HAP-1 (cell line): ENCODE results near the gene SLC6A6.

Experiments
- DNase-seq, 2 experiments: peaks; one replicate each; pipeline ENCODE4 v3.0.0-alpha.2; 2016 to 2020; ENCODE audit warnings: low spot score in 2 of 2
- H3K27me3 ChIP-seq: fragments of 250-450 bp; sonication (Bioruptor Pico); 2 replicates; pipeline ENCODE4 v1.5.1; 2020; ENCODE audit warnings: low read depth, mild to moderate bottlenecking, moderate library complexity
- H3K36me3 ChIP-seq: fragments of 250-450 bp; sonication (Bioruptor Pico); replicated peaks from 2 replicates; pipeline ENCODE4 v1.5.1; 2020; ENCODE audit warnings: mild to moderate bottlenecking
- H3K4me1 ChIP-seq: fragments of 250-450 bp; sonication (Bioruptor Pico); 2 replicates; pipeline ENCODE4 v1.5.1; 2020; ENCODE audit warnings: mild to moderate bottlenecking
- H3K4me3 ChIP-seq: fragments of 250-450 bp; sonication (Bioruptor Pico); 2 replicates; pipeline ENCODE4 v1.5.1; 2020; ENCODE audit warnings: mild to moderate bottlenecking, moderate library complexity
- H3K9me3 ChIP-seq: fragments of 250-450 bp; sonication (Bioruptor Pico); 2 replicates; pipeline ENCODE4 v1.5.1; 2020; ENCODE audit warnings: mild to moderate bottlenecking, moderate library complexity
- in situ Hi-C: fragments of 300-500 bp; cut with MboI; formaldehyde crosslinking; loops from 3 replicates; pipeline ENCODE4 v1.14.3; 2020; ENCODE audit warnings: low sequenced_read_pairs, inconsistent platforms, mixed read lengths

The SLC6A6 gene

GRCh38 chr3:14505001-14505802 is 102.8 kb downstream of the SLC6A6 start:
- in situ Hi-C loops = no loop called here
- H3K36me3 ChIP-seq = no peaks in the 10 kb centered on the region
- H3K4me1 ChIP-seq = no peaks in the 10 kb centered on the region
- H3K9me3 ChIP-seq = no peaks in the 10 kb centered on the region
- no peak overlapping the region for H3K4me3 ChIP-seq
- no peak for DNase-seq
- H3K27me3 ChIP-seq = no peaks in the 10 kb centered on the region

GRCh38 chr3:14505803-14506500 is 103.5 kb downstream of the SLC6A6 start:
- Histone ChIP-seq H3K4me1 (no peaks in the 10 kb centered on the region), H3K27me3 (no peaks in the 10 kb centered on the region), H3K4me3 (no peak overlapping the region), H3K36me3 (no peaks in the 10 kb centered on the region), H3K9me3 (no peaks in the 10 kb centered on the region)
- DNase-seq = peak in 1 of 2 experiments; percentile 6
- in situ Hi-C loops = no loop called here

- in situ Hi-C loops = no loop called here
Observed at GRCh38 chr3:14506626-14507304, 104.4 kb downstream of the SLC6A6 start.

GRCh38 chr3:14507305-14507741 is 104.9 kb downstream of the SLC6A6 start:
- in situ Hi-C loops = no loop called here
- DNase-seq = no peak

More at GRCh38 chr3:14506626-14507304, 104.4 kb downstream of the SLC6A6 start:
- Histone ChIP-seq H3K36me3 (no peaks in the 10 kb centered on the region), H3K4me3 (no peak overlapping the region), H3K9me3 (no peaks in the 10 kb centered on the region), H3K4me1 (no peaks in the 10 kb centered on the region), H3K27me3 (no peaks in the 10 kb centered on the region)
- DNase-seq = peak in 1 of 2 experiments; percentile 3

GRCh38 chr3:14507757-14508504 is 105.5 kb downstream of the SLC6A6 start:
- Histone ChIP-seq H3K36me3 (no peaks in the 10 kb centered on the region), H3K4me3 (no peak overlapping the region), H3K4me1 (no peaks in the 10 kb centered on the region), H3K27me3 (no peaks in the 10 kb centered on the region), H3K9me3 (no peaks in the 10 kb centered on the region)
- no peak for DNase-seq
- in situ Hi-C loops = no loop called here

More at GRCh38 chr3:14507305-14507741, 104.9 kb downstream of the SLC6A6 start:
- H3K36me3 ChIP-seq = no peaks in the 10 kb centered on the region
- no peak overlapping the region for H3K4me3 ChIP-seq
- no peaks in the 10 kb centered on the region for H3K4me1 ChIP-seq
- no peaks in the 10 kb centered on the region for H3K27me3 ChIP-seq
- no peaks in the 10 kb centered on the region for H3K9me3 ChIP-seq

GRCh38 chr3:14508505-14508819 is 106.1 kb downstream of the SLC6A6 start:
- H3K9me3 ChIP-seq = no peaks in the 10 kb centered on the region
- H3K4me1 ChIP-seq = no peaks in the 10 kb centered on the region
- no peaks in the 10 kb centered on the region for H3K36me3 ChIP-seq
- no peak for DNase-seq
- H3K27me3 ChIP-seq = no peaks in the 10 kb centered on the region
- H3K4me3 ChIP-seq = no peak overlapping the region
- in situ Hi-C loops = no loop called here

- H3K27me3 ChIP-seq = no peaks in the 10 kb centered on the region
- in situ Hi-C loops = no loop called here
- H3K4me3 ChIP-seq = peak overlapping the region; percentile 14
- H3K36me3 ChIP-seq = no peaks in the 10 kb centered on the region
- no peaks in the 10 kb centered on the region for H3K4me1 ChIP-seq
- H3K9me3 ChIP-seq = no peaks in the 10 kb centered on the region
- DNase-seq = peak; percentile 43 to 91
Observed at GRCh38 chr3:14508966-14509795, 106.8 kb downstream of the SLC6A6 start.

- in situ Hi-C loops = loop anchor here (10.0 kb wide), 1 partner anchor 415 kb away; no protein-coding TSS in a partner anchor
- Histone ChIP-seq H3K36me3 (no peaks in the 10 kb centered on the region), H3K4me1 (no peaks in the 10 kb centered on the region), H3K9me3 (no peaks in the 10 kb centered on the region), H3K4me3 (no peak overlapping the region), H3K27me3 (no peaks in the 10 kb centered on the region)
- DNase-seq = no peak
Observed at GRCh38 chr3:14509796-14510100, 107.3 kb downstream of the SLC6A6 start.

GRCh38 chr3:14510838-14511622 is 108.6 kb downstream of the SLC6A6 start:
- Histone ChIP-seq H3K4me1 (no peaks in the 10 kb centered on the region), H3K4me3 (no peak overlapping the region), H3K27me3 (no peaks in the 10 kb centered on the region), H3K9me3 (no peaks in the 10 kb centered on the region), H3K36me3 (no peaks in the 10 kb centered on the region)
- DNase-seq = no peak
- in situ Hi-C loops = loop anchor here (10.0 kb wide), 1 partner anchor 414 kb away; no protein-coding TSS in a partner anchor

- no peaks in the 10 kb centered on the region for H3K4me1 ChIP-seq
- in situ Hi-C loops = loop anchor here (10.0 kb wide), 1 partner anchor 413 kb away; no protein-coding TSS in a partner anchor
- H3K36me3 ChIP-seq = no peaks in the 10 kb centered on the region
- H3K27me3 ChIP-seq = no peaks in the 10 kb centered on the region
- H3K9me3 ChIP-seq = no peaks in the 10 kb centered on the region
- H3K4me3 ChIP-seq = no peak overlapping the region
- no peak for DNase-seq
Observed at GRCh38 chr3:14511623-14512280, 109.3 kb downstream of the SLC6A6 start.

GRCh38 chr3:14512281-14512941 is 110.0 kb downstream of the SLC6A6 start:
- no peaks in the 10 kb centered on the region for H3K27me3 ChIP-seq
- in situ Hi-C loops = loop anchor here (10.0 kb wide), 1 partner anchor 412 kb away; no protein-coding TSS in a partner anchor
- no peaks in the 10 kb centered on the region for H3K36me3 ChIP-seq
- no peak for DNase-seq
- no peaks in the 10 kb centered on the region for H3K4me1 ChIP-seq
- H3K9me3 ChIP-seq = no peaks in the 10 kb centered on the region
- H3K4me3 ChIP-seq = no peak overlapping the region
